ENCODE measurements around the gene FRA10AC1.
"Not testable (repeated sequence)": the region's sequence is repeated elsewhere in the genome, so short reads cannot be mapped to it uniquely, and the experiment has no call there.

Gene FRA10AC1

DNA sequence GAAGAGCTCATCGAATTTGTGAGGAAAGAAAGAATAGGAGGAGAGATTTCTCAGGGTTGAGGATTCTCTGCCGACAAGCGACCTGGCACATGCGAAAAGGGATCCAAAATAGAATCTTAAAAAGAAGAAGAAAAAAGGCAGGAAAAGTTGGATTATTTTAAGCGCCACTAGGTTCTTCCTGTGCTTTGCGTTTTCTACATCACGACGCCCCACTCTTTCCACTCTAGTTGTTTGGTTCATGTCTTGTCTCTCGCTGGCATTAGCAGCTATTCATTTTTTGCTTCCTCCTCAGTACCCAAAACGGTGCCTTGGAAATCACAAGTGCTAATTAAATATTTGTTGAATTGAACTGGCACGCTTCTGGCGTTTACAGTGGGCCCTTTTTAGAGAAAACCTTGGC, 674 bp upstream of the FRA10AC1 start:
- Histone ChIP-seq H3K36me3 (ENCODE audit: control insufficient read depth, insufficient read depth, low read length) (no peaks in the 10 kb centered on the region), H3K4me3 (replicated peaks; ENCODE audit: low read depth, low read length) (peak overlapping the region; percentile 93), H3K27me3 (replicated peaks; ENCODE audit: control insufficient read depth, insufficient read depth, low read length) (no peaks in the 10 kb centered on the region)
- TF ChIP-seq, protein P1, sequence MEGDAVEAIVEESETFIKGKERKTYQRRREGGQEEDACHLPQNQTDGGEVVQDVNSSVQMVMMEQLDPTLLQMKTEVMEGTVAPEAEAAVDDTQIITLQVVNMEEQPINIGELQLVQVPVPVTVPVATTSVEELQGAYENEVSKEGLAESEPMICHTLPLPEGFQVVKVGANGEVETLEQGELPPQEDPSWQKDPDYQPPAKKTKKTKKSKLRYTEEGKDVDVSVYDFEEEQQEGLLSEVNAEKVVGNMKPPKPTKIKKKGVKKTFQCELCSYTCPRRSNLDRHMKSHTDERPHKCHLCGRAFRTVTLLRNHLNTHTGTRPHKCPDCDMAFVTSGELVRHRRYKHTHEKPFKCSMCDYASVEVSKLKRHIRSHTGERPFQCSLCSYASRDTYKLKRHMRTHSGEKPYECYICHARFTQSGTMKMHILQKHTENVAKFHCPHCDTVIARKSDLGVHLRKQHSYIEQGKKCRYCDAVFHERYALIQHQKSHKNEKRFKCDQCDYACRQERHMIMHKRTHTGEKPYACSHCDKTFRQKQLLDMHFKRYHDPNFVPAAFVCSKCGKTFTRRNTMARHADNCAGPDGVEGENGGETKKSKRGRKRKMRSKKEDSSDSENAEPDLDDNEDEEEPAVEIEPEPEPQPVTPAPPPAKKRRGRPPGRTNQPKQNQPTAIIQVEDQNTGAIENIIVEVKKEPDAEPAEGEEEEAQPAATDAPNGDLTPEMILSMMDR (IDR thresholded peaks at IDR 0.05; ENCODE audit: insufficient read depth, low read length, poor library complexity, severe bottlenecking): no peak
- DNase-seq (ENCODE audit: extremely low read depth, insufficient read length): no peak

DNA sequence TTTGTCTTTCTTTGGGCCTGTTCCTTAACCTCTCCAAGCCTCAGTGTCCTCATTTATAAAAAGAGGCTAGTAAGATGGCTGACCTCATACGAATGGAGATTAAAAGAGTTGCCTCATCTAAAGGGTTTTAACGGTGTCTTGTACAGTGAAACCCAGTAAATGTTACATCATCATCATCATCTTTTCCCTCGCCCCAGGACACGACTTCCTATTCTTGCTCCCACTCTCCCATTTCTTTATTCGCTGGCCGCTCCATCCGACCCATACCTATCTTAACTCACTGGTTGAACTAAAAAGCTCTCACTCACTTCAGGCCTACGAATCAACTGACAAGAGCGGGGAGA, 554 bp downstream of the FRA10AC1 start:
- TF ChIP-seq, protein P1 (IDR thresholded peaks at IDR 0.05; ENCODE audit: insufficient read depth, low read length, poor library complexity, severe bottlenecking): no peak
- no peaks in the 10 kb centered on the region for H3K27me3 ChIP-seq (replicated peaks; ENCODE audit: control insufficient read depth, insufficient read depth, low read length)
- DNase-seq (ENCODE audit: extremely low read depth, insufficient read length): no peak
- H3K36me3 ChIP-seq (ENCODE audit: control insufficient read depth, insufficient read depth, low read length): no peaks in the 10 kb centered on the region
- peak overlapping the region; percentile 93 for H3K4me3 ChIP-seq (replicated peaks; ENCODE audit: low read depth, low read length)

DNA sequence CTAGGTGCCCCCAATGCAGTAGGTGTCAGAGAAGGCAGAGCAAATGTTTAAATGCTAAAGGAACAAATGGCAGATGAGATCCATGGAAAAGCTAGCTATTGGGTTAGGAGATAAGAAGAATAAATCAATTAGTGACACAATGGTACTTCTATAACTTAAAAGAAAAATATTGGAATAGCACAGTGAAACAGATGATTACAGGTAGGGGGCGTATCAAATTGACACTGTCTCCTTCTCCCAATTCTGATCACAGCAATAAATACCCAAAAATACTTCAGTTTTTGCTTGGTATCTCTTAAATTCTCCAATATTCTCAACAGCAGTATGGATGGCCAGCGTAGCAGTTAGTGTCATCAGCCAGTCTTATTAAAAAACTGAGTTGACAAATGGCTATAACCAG, 5.2 kb downstream of the FRA10AC1 start:
- DNase-seq (ENCODE audit: extremely low read depth, insufficient read length): no peak
- TF ChIP-seq, protein P1 (IDR thresholded peaks at IDR 0.05; ENCODE audit: insufficient read depth, low read length, poor library complexity, severe bottlenecking): peak; percentile 5
- Histone ChIP-seq H3K27me3 (replicated peaks; ENCODE audit: control insufficient read depth, insufficient read depth, low read length) (no peaks in the 10 kb centered on the region), H3K36me3 (ENCODE audit: control insufficient read depth, insufficient read depth, low read length) (peaks cover 4% of the 10 kb centered on the region; the same call in 1 of the 2 replicates), H3K4me3 (replicated peaks; ENCODE audit: low read depth, low read length) (no peak overlapping the region)

DNA sequence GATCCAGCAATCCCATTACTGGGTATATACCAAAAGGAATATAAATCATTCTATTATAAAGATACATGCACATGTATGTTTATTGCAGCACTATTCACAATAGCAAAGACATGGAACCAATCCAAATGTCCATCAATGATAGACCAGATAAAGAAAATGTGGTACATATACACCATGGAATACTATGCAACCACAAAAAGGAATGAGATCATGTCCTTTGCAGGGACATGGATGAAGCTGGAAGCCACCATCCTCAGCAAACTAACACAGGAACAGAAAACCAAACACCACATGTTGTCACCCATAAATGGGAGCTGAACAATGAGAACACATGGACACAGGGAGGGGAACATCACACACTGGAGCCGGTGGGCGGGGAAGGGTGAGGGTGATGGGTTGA, 5.8 kb downstream of the FRA10AC1 start:
- DNase-seq (ENCODE audit: extremely low read depth, insufficient read length); H3K4me3 ChIP-seq (replicated peaks; ENCODE audit: low read depth, low read length); H3K36me3 ChIP-seq (ENCODE audit: control insufficient read depth, insufficient read depth, low read length); H3K27me3 ChIP-seq (replicated peaks; ENCODE audit: control insufficient read depth, insufficient read depth, low read length): not testable (repeated sequence)

DNA sequence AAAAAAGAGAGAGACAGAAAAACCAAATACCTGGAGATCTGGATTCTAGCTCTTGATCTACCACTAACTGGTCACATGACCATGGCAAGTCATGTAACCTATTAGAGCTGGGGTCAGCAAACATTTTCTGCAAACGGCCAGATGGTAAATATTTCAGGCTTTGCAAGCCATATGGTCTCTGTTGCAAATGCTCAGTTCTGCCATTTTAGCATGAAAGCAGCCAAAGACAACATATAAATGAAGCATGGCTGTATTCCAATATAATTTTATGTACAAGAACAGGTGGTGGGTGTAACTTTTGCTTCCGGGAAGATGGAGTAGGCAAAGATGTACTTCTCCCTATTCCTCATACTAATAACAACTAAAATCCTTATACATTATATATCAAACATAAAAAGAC, 6.7 kb downstream of the FRA10AC1 start:
- H3K27me3 ChIP-seq (replicated peaks; ENCODE audit: control insufficient read depth, insufficient read depth, low read length): no peaks in the 10 kb centered on the region
- no peak overlapping the region for H3K4me3 ChIP-seq (replicated peaks; ENCODE audit: low read depth, low read length)
- peaks cover 4% of the 10 kb centered on the region; the same call in 1 of the 2 replicates for H3K36me3 ChIP-seq (ENCODE audit: control insufficient read depth, insufficient read depth, low read length)
- no peak for DNase-seq (ENCODE audit: extremely low read depth, insufficient read length)
- TF ChIP-seq, protein P1 (IDR thresholded peaks at IDR 0.05; ENCODE audit: insufficient read depth, low read length, poor library complexity, severe bottlenecking): no peak

DNA sequence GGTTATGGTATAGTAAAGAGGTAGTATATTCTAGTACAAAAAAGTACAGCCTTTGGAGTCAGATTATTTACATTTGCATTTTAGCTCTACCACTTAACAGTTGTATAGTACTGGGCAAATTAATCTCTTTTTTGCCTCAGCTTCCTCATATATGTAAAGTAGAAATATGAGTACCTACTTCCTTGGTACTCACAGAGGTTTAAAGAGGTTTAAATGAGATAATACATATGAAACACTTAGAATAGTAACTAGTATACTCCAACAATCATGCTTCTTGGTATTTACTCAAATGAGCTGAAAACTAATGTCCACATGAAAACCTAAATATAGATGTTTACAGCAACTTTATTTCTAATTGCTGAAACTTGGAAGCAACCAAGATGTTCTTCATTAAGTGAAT, 14.7 kb downstream of the FRA10AC1 start:
- TF ChIP-seq, protein P1 (IDR thresholded peaks at IDR 0.05; ENCODE audit: insufficient read depth, low read length, poor library complexity, severe bottlenecking): no peak
- Histone ChIP-seq H3K27me3 (replicated peaks; ENCODE audit: control insufficient read depth, insufficient read depth, low read length) (no peaks in the 10 kb centered on the region), H3K36me3 (ENCODE audit: control insufficient read depth, insufficient read depth, low read length) (no peaks in the 10 kb centered on the region; the same call in 1 of the 2 replicates), H3K4me3 (replicated peaks; ENCODE audit: low read depth, low read length) (no peak overlapping the region)
- no peak for DNase-seq (ENCODE audit: extremely low read depth, insufficient read length)

Measured in GM06990 (cell line).